ENCODE measurements around the gene C9. TPM values are rescaled to one million over a fixed set of nuclear protein-coding genes. Genes with fewer than 3 reads are reported as not detected.
"Not testable (repeated sequence)": the region's sequence is repeated elsewhere in the genome, so short reads cannot be mapped to it uniquely, and the experiment has no call there.

Gene C9
- total RNA-seq, 3 donors from 2014 or later (not counting 1 experiment from before 2014, with no cell fraction given): 0.52 TPM; not detected in 2

DNA sequence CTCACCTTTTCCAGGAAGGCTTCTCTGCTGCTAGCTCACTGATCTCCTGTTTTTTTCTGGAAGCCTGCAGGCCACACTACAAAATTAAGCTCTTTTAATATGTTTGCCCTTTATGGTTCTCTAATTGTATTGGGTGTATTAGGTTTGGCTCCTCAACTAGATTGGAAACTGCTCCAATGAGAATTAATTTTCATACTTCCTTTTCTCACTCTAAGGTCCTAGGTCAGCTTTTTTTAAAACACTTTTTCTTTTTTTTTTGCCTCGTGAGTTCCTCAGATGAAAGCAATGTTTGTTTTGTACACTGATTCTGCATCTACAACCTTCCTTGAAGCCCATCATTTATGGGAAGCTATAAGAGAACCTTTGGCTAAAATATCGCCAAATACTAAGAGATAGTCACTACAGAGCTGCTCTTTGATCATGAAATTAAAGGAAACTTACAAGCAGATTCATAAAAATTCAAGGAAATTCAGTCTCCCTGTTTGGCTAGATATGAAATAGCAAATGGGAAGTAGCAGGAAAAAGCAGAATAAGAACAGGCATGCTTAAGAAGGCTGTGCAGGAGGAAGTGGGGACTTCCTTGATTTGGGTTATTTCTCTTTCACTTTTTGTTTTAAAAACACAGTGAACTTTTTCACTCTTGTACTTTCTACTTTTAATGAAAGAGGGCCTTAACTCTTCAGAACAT lies 89.8 kb downstream of the C9 start:
- DNase-seq (peak in 1 of 2 donors; percentile 72), ATAC-seq (peak; percentile 58 to 67 (median 59))
- WGBS (ENCODE audit: insufficient coverage): 0% methylated on average over 1 of the region's 2 CpGs
- H3K36me3 Mint-ChIP-seq: no peaks in the 10 kb centered on the region
- TF ChIP-seq, protein P1, sequence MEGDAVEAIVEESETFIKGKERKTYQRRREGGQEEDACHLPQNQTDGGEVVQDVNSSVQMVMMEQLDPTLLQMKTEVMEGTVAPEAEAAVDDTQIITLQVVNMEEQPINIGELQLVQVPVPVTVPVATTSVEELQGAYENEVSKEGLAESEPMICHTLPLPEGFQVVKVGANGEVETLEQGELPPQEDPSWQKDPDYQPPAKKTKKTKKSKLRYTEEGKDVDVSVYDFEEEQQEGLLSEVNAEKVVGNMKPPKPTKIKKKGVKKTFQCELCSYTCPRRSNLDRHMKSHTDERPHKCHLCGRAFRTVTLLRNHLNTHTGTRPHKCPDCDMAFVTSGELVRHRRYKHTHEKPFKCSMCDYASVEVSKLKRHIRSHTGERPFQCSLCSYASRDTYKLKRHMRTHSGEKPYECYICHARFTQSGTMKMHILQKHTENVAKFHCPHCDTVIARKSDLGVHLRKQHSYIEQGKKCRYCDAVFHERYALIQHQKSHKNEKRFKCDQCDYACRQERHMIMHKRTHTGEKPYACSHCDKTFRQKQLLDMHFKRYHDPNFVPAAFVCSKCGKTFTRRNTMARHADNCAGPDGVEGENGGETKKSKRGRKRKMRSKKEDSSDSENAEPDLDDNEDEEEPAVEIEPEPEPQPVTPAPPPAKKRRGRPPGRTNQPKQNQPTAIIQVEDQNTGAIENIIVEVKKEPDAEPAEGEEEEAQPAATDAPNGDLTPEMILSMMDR (IDR thresholded peaks at IDR 0.05): no peak
- no peaks in the 10 kb centered on the region for H3K27me3 Mint-ChIP-seq (ENCODE audit: low read depth in 2 of 2)
- no peaks in the 10 kb centered on the region for H3K9me3 Mint-ChIP-seq
- Histone ChIP-seq H3K4me3 (ENCODE audit: low read length) (peak overlapping the region; percentile 30), H3K27ac (ENCODE audit: low read length) (peak overlapping the region; percentile 88), H3K36me3 (ENCODE audit: control insufficient read depth, insufficient read depth, low read length) (no peaks in the 10 kb centered on the region), H3K9me3 (ENCODE audit: control insufficient read depth, insufficient read depth, low read length) (no peaks in the 10 kb centered on the region), H3K4me1 (ENCODE audit: control insufficient read depth, insufficient read depth, low read length) (peaks cover 33% of the 10 kb centered on the region), H3K27me3 (ENCODE audit: control insufficient read depth, insufficient read depth, low read length) (no peaks in the 10 kb centered on the region)
- peak overlapping the region; percentile 93 for H3K4me3 Mint-ChIP-seq
- intact Hi-C loops (cut with micrococcal nuclease): loop anchor here (2.0 to 5.0 kb wide), 4 partner anchors 18 to 114 kb away; no protein-coding TSS in a partner anchor
- H3K27ac Mint-ChIP-seq: peak overlapping the region; percentile 90 to 98
- H3K4me1 Mint-ChIP-seq: peaks cover 35 to 50% of the 10 kb centered on the region in 2 donors

- WGBS (ENCODE audit: insufficient coverage): 88% methylated on average over 1 of the region's 2 CpGs
- intact Hi-C loops (cut with micrococcal nuclease): loop anchor here (5.0 kb wide), 1 partner anchor 36 kb away; no protein-coding TSS in a partner anchor
- H3K27me3 Mint-ChIP-seq (ENCODE audit: low read depth in 2 of 2): no peaks in the 10 kb centered on the region
- H3K36me3 ChIP-seq (ENCODE audit: control insufficient read depth, insufficient read depth, low read length): no peaks in the 10 kb centered on the region
- DNase-seq (peak in 1 of 2 donors; percentile 68), ATAC-seq (peak; percentile 50 to 67 (median 53))
- TF ChIP-seq, protein P1 (IDR thresholded peaks at IDR 0.05): no peak
- H3K36me3 Mint-ChIP-seq: no peaks in the 10 kb centered on the region
- H3K9me3 Mint-ChIP-seq: no peaks in the 10 kb centered on the region
- H3K9me3 ChIP-seq (ENCODE audit: control insufficient read depth, insufficient read depth, low read length): no peaks in the 10 kb centered on the region
- H3K4me1 Mint-ChIP-seq: peaks cover 46 to 59% of the 10 kb centered on the region in 2 donors
- H3K27ac Mint-ChIP-seq: peak overlapping the region; percentile 90 to 98
- no peak overlapping the region for H3K4me3 ChIP-seq (ENCODE audit: low read length)
- peaks cover 44% of the 10 kb centered on the region for H3K4me1 ChIP-seq (ENCODE audit: control insufficient read depth, insufficient read depth, low read length)
- peak overlapping the region; percentile 88 for H3K27ac ChIP-seq (ENCODE audit: low read length)
- peak overlapping the region; percentile 80 for H3K4me3 Mint-ChIP-seq
- H3K27me3 ChIP-seq (ENCODE audit: control insufficient read depth, insufficient read depth, low read length): no peaks in the 10 kb centered on the region
These were observed 90.9 kb downstream of the C9 start for GRCh38 chr5:39273314-39273954.

GRCh38 chr5:39272869-39273231 lies 91.4 kb downstream of the C9 start:
- H3K9me3 Mint-ChIP-seq; H3K27me3 ChIP-seq (ENCODE audit: control insufficient read depth, insufficient read depth, low read length); ATAC-seq; H3K9me3 ChIP-seq (ENCODE audit: control insufficient read depth, insufficient read depth, low read length); H3K36me3 Mint-ChIP-seq; H3K27me3 Mint-ChIP-seq (ENCODE audit: low read depth in 2 of 2); H3K4me3 ChIP-seq (ENCODE audit: low read length); DNase-seq; H3K36me3 ChIP-seq (ENCODE audit: control insufficient read depth, insufficient read depth, low read length): not testable (repeated sequence)
- peak overlapping the region; percentile 80 for H3K4me3 Mint-ChIP-seq
- intact Hi-C loops (cut with micrococcal nuclease): loop anchor here (5.0 kb wide), 1 partner anchor 36 kb away; no protein-coding TSS in a partner anchor
- peak overlapping the region; percentile 88 for H3K27ac ChIP-seq (ENCODE audit: low read length)
- peaks cover 50 to 59% of the 10 kb centered on the region in 2 donors for H3K4me1 Mint-ChIP-seq
- H3K4me1 ChIP-seq (ENCODE audit: control insufficient read depth, insufficient read depth, low read length): peaks cover 49% of the 10 kb centered on the region
- WGBS (ENCODE audit: insufficient coverage): 75% methylated on average over 12 of the region's 14 CpGs
- H3K27ac Mint-ChIP-seq: peak overlapping the region; percentile 90 to 98

- H3K9me3 ChIP-seq (ENCODE audit: control insufficient read depth, insufficient read depth, low read length): no peaks in the 10 kb centered on the region
- H3K27ac Mint-ChIP-seq: peak overlapping the region; percentile 79 to 90
- H3K9me3 Mint-ChIP-seq: no peaks in the 10 kb centered on the region
- peaks cover 61% of the 10 kb centered on the region for H3K4me1 ChIP-seq (ENCODE audit: control insufficient read depth, insufficient read depth, low read length)
- no peaks in the 10 kb centered on the region for H3K27me3 Mint-ChIP-seq (ENCODE audit: low read depth in 2 of 2)
- no peaks in the 10 kb centered on the region for H3K27me3 ChIP-seq (ENCODE audit: control insufficient read depth, insufficient read depth, low read length)
- peaks cover 66 to 75% of the 10 kb centered on the region in 2 donors for H3K4me1 Mint-ChIP-seq
- no peaks in the 10 kb centered on the region for H3K36me3 ChIP-seq (ENCODE audit: control insufficient read depth, insufficient read depth, low read length)
- peak; percentile 71 to 89 (median 89) for ATAC-seq
- H3K4me3 ChIP-seq (ENCODE audit: low read length): peak overlapping the region; percentile 49
- H3K4me3 Mint-ChIP-seq: peak overlapping the region; percentile 90
- TF ChIP-seq, protein P1 (IDR thresholded peaks at IDR 0.05): no peak
- no peaks in the 10 kb centered on the region for H3K36me3 Mint-ChIP-seq
- peak in 1 of 2 donors; percentile 54 for DNase-seq
- peak overlapping the region; percentile 60 for H3K27ac ChIP-seq (ENCODE audit: low read length)
- intact Hi-C loops (cut with micrococcal nuclease): loop anchor here (5.0 kb wide), 1 partner anchor 33 kb away; no protein-coding TSS in a partner anchor
- WGBS (ENCODE audit: insufficient coverage): 26% methylated on average over 2 of the region's 2 CpGs
These were observed 94.0 kb downstream of the C9 start for GRCh38 chr5:39270225-39270848.
